Fibroblast of the aortic adventitia (primary cell): ENCODE results near the gene ARHGEF40. TPM values are rescaled to one million over a fixed set of nuclear protein-coding genes. Genes with fewer than 3 reads are reported as not detected.

Experiments
- DNase-seq: peaks from one replicate; pipeline ENCODE4 v3.0.0-alpha.2; 2010; ENCODE audit warnings: low read depth
- H3K4me3 ChIP-seq: 2 replicates; pipeline ENCODE4 v1.5.1; 2011; ENCODE audit warnings: low read depth, mild to moderate bottlenecking, control low read depth, low read length, moderate library complexity
- CTCF ChIP-seq: IDR thresholded peaks from 2 replicates; pipeline ENCODE4 v1.5.1; 2011; ENCODE audit warnings: mild to moderate bottlenecking, low read length, control low read depth, inconsistent platforms; ENCODE audit not compliant: insufficient read depth
- total RNA-seq: library from RNA; depleted of rRNA; stranded (reverse); fragments of >200 nt; gene quantifications from 2 replicates; pipeline ENCODE4 v1.2.3, GENCODE V29; 2012; ENCODE audit warnings: low replicate concordance

The ARHGEF40 gene
- total RNA-seq, 1 donor = 47.4 TPM

GRCh38 chr14:21084396-21084795 is 14.3 kb downstream of the ARHGEF40 start:
- no peak for TF ChIP-seq CTCF
- no peak for DNase-seq
- no peak overlapping the region for H3K4me3 ChIP-seq

GRCh38 chr14:21084998-21085853 is 15.1 kb downstream of the ARHGEF40 start:
- TF ChIP-seq CTCF = no peak
- DNase-seq = peak; percentile 85
- no peak overlapping the region for H3K4me3 ChIP-seq

GRCh38 chr14:21086908-21087293 is 16.8 kb downstream of the ARHGEF40 start:
- no peak for DNase-seq
- H3K4me3 ChIP-seq = no peak overlapping the region
- no peak for TF ChIP-seq CTCF

- peak; percentile 95 for DNase-seq
- no peak overlapping the region for H3K4me3 ChIP-seq
- TF ChIP-seq CTCF = no peak
Observed at GRCh38 chr14:21087294-21088091, 17.4 kb downstream of the ARHGEF40 start.

- no peak for DNase-seq
- no peak overlapping the region for H3K4me3 ChIP-seq
- TF ChIP-seq CTCF = no peak
Observed at GRCh38 chr14:21088687-21089086, 18.6 kb downstream of the ARHGEF40 start.

- TF ChIP-seq CTCF = no peak
- DNase-seq = no peak
- H3K4me3 ChIP-seq = no peak overlapping the region
Observed at GRCh38 chr14:21089271-21089670, 19.2 kb downstream of the ARHGEF40 start.
